ENCODE results near the gene CYTH4. TPM values are rescaled to one million over a fixed set of nuclear protein-coding genes. Genes with fewer than 3 reads are reported as not detected.

The CYTH4 gene
- total RNA-seq, 2 donors from 2014 or later = 3.0 to 7.4 TPM

- H3K9ac ChIP-seq (ENCODE audit: low read depth in 2 of 2, low read length in 2 of 2) = no peak overlapping the region
- no peak for TF ChIP-seq CTCF (IDR thresholded peaks at IDR 0.05)
- no peaks in the 10 kb centered on the region for H3K27me3 ChIP-seq
- intact Hi-C loops (cut with DNase I) = no loop called here
- no peak overlapping the region for H3K27ac ChIP-seq
- H3K4me3 ChIP-seq = no peak overlapping the region
- H3K9me3 ChIP-seq = no peaks in the 10 kb centered on the region
- H3K4me1 ChIP-seq = no peaks in the 10 kb centered on the region
- no peaks in the 10 kb centered on the region for H3K36me3 ChIP-seq
- no peak for DNase-seq
Observed at GRCh38 chr22:37310075-37310606, 27.8 kb downstream of the CYTH4 start.

- intact Hi-C loops (cut with DNase I) = no loop called here
- Histone ChIP-seq H3K4me1 (no peaks in the 10 kb centered on the region), H3K36me3 (no peaks in the 10 kb centered on the region), H3K9me3 (no peaks in the 10 kb centered on the region), H3K27me3 (no peaks in the 10 kb centered on the region), H3K4me3 (no peak overlapping the region), H3K27ac (no peak overlapping the region), H3K9ac (ENCODE audit: low read depth in 2 of 2, low read length in 2 of 2) (no peak overlapping the region)
- DNase-seq = no peak
- no peak for TF ChIP-seq CTCF (IDR thresholded peaks at IDR 0.05)
Observed at GRCh38 chr22:37310815-37311595, 28.7 kb downstream of the CYTH4 start.

- no peak overlapping the region for H3K4me3 ChIP-seq
- H3K27me3 ChIP-seq = no peaks in the 10 kb centered on the region
- no peaks in the 10 kb centered on the region for H3K36me3 ChIP-seq
- peak overlapping the region in 1 of 2 donors; percentile 12 for H3K9ac ChIP-seq (ENCODE audit: low read depth in 2 of 2, low read length in 2 of 2)
- no peak for TF ChIP-seq CTCF (IDR thresholded peaks at IDR 0.05)
- H3K9me3 ChIP-seq = no peaks in the 10 kb centered on the region
- intact Hi-C loops (cut with DNase I) = no loop called here
- no peak overlapping the region for H3K27ac ChIP-seq
- no peak for DNase-seq
- H3K4me1 ChIP-seq = no peaks in the 10 kb centered on the region
Observed at GRCh38 chr22:37311761-37312312, 29.5 kb downstream of the CYTH4 start.

- H3K36me3 ChIP-seq = no peaks in the 10 kb centered on the region
- TF ChIP-seq CTCF (IDR thresholded peaks at IDR 0.05) = no peak
- no peaks in the 10 kb centered on the region for H3K4me1 ChIP-seq
- intact Hi-C loops (cut with DNase I) = no loop called here
- no peak for DNase-seq
- H3K27me3 ChIP-seq = no peaks in the 10 kb centered on the region
- no peaks in the 10 kb centered on the region for H3K9me3 ChIP-seq
- H3K4me3 ChIP-seq = no peak overlapping the region
- no peak overlapping the region for H3K9ac ChIP-seq (ENCODE audit: low read depth in 2 of 2, low read length in 2 of 2)
- H3K27ac ChIP-seq = no peak overlapping the region
Observed at GRCh38 chr22:37312549-37313183, 30.4 kb downstream of the CYTH4 start.

- no peaks in the 10 kb centered on the region for H3K9me3 ChIP-seq
- H3K27ac ChIP-seq = no peak overlapping the region
- no peaks in the 10 kb centered on the region for H3K27me3 ChIP-seq
- no peak for DNase-seq
- no peak for TF ChIP-seq CTCF (IDR thresholded peaks at IDR 0.05)
- intact Hi-C loops (cut with DNase I) = no loop called here
- no peak overlapping the region for H3K9ac ChIP-seq (ENCODE audit: low read depth in 2 of 2, low read length in 2 of 2)
- no peak overlapping the region for H3K4me3 ChIP-seq
- no peaks in the 10 kb centered on the region for H3K36me3 ChIP-seq
- no peaks in the 10 kb centered on the region for H3K4me1 ChIP-seq
Observed at GRCh38 chr22:37313376-37314314, 31.3 kb downstream of the CYTH4 start.
